PC-3 (cell line): ENCODE measurements around the gene FARS2. TPM values are rescaled to one million over a fixed set of nuclear protein-coding genes. Genes with fewer than 3 reads are reported as not detected.

Source experiments
- ATAC-seq: fragments of 200-7000 bp; cut with Tn5 transposase; 2 replicates; pipeline ENCODE4 v1.9.1; 2020; ENCODE audit warnings: mild to moderate bottlenecking, moderate library complexity
- BruUV-seq: library from RNA; stranded (reverse); fragments of 400-500 nt; replicated peaks from 2 replicates; lab custom pipeline; 2021; lab: Mats Ljungman, UMichigan
- CTCF ChIA-PET: fragments of 300-600 bp; sonication (Branson Sonifier 250); formaldehyde crosslinking; loops from one replicate; lab custom pipeline; 2022; ENCODE audit warnings: antibody characterized with exemption; lab: Charles Lee
- POLR2A ChIA-PET: fragments of 300-600 bp; sonication (Branson Sonifier 250); formaldehyde crosslinking; loops from one replicate; lab custom pipeline; 2022; ENCODE audit warnings: antibody characterized with exemption; ENCODE audit not compliant: unreplicated experiment; lab: Charles Lee
- DNase-seq: peaks from one replicate; pipeline ENCODE4 v3.0.0-alpha.2; 2015
- H2AFZ ChIP-seq: fragments of 300-600 bp; sonication (generic); 2 replicates; pipeline ENCODE4 v1.6.0; 2016; ENCODE audit warnings: antibody characterized with exemption, low read length
- H3F3A ChIP-seq: fragments of 300-600 bp; sonication (generic); one replicate; pipeline ENCODE4 v1.6.0; 2017; ENCODE audit warnings: antibody characterized with exemption, low read length, control low read depth, mild to moderate bottlenecking; ENCODE audit not compliant: unreplicated experiment
- H3K27ac ChIP-seq: fragments of 300-600 bp; sonication (generic); 2 replicates; pipeline ENCODE4 v1.5.1; 2016; ENCODE audit warnings: mild to moderate bottlenecking, low read length
- H3K27me3 ChIP-seq: fragments of 300-600 bp; sonication (generic); 2 replicates; pipeline ENCODE4 v1.6.1; 2016; ENCODE audit warnings: low read length, mixed read lengths
- H3K36me3 ChIP-seq: fragments of 300-600 bp; sonication (generic); 2 replicates; pipeline ENCODE4 v1.6.1; 2016; ENCODE audit warnings: low read depth, mixed run types, low read length, mixed read lengths
- H3K4me1 ChIP-seq: fragments of 300-600 bp; sonication (generic); 2 replicates; pipeline ENCODE4 v1.5.1; 2016; ENCODE audit warnings: low read length; ENCODE audit not compliant: insufficient read depth
- H3K4me2 ChIP-seq: fragments of 300-600 bp; sonication (generic); 2 replicates; pipeline ENCODE4 v1.6.0; 2016; ENCODE audit warnings: low read length
- H3K4me3 ChIP-seq: fragments of 300-600 bp; sonication (generic); 2 replicates; pipeline ENCODE4 v1.5.1; 2016; ENCODE audit warnings: mild to moderate bottlenecking, low read length, mixed read lengths
- H3K79me2 ChIP-seq: fragments of 300-600 bp; sonication (generic); 2 replicates; pipeline ENCODE4 v1.6.1; 2017; ENCODE audit warnings: low read length, mixed read lengths
- H3K9ac ChIP-seq: fragments of 300-600 bp; sonication (generic); 2 replicates; pipeline ENCODE4 v1.6.0; 2016; ENCODE audit warnings: mild to moderate bottlenecking, low read length
- H3K9me2 ChIP-seq: fragments of 300-600 bp; sonication (generic); replicated peaks from 2 replicates; pipeline ENCODE4 v1.6.1; 2016; ENCODE audit warnings: mixed run types, low read length, mixed read lengths
- H3K9me3 ChIP-seq: fragments of 300-600 bp; sonication (generic); 2 replicates; pipeline ENCODE4 v1.6.1; 2016; ENCODE audit warnings: low read length, mixed read lengths
- H4K20me1 ChIP-seq: fragments of 300-600 bp; sonication (generic); 2 replicates; pipeline ENCODE4 v1.6.1; 2016; ENCODE audit warnings: low read length, mixed read lengths
- EZH2 ChIP-seq: fragments of 300-600 bp; sonication (generic); IDR thresholded peaks from one replicate; pipeline ENCODE4 v1.6.1; 2017; ENCODE audit warnings: antibody characterized with exemption, mild to moderate bottlenecking, low read length; ENCODE audit not compliant: unreplicated experiment
- EZH2phosphoT487 ChIP-seq: fragments of 300-600 bp; sonication (generic); IDR thresholded peaks from 2 replicates; pipeline ENCODE4 v1.6.1; 2018; ENCODE audit warnings: mild to moderate bottlenecking, antibody characterized with exemption, low read length, borderline replicate concordance
- intact Hi-C: fragments of 100-400 bp; cut with micrococcal nuclease; formaldehyde crosslinking; loops from 2 replicates; pipeline ENCODE4 v1.9.0; 2023
- total RNA-seq: library from RNA; depleted of rRNA; stranded (reverse); fragments of >200 nt; gene quantifications from 2 replicates; pipeline ENCODE4 v1.2.3, GENCODE V29; 2014
- TF ChIP-seq, protein P1 (sequence below): fragments of 300-600 bp; sonication (generic); conservative IDR thresholded peaks from 2 replicates; pipeline ENCODE4 v1.5.1; 2017; ENCODE audit warnings: antibody characterized with exemption, low read depth, mild to moderate bottlenecking, low read length

FARS2 gene
- total RNA-seq, 1 experiment from 2014 or later: 23.0 TPM

DNA sequence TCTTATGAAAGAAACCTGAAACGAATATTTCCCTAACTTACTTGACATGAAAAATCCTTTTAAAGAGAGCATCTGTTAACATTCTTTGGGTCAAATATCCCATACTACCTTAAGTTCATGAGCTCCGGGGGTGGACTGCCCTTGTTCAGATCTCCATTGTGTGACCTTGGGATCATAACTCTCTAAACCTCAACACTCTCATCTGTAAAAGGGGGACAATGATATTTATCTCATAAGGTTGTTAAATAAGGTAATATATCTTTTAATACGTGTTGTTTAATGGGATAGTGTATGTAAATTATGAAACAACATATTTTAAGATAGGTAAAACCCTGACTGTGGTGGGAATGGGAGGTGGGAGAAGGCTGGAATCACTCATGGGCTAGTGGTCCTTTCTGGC, 326.3 kb downstream of the FARS2 start:
- CTCF ChIA-PET: no interaction called here
- no peaks in the 10 kb centered on the region for H3K9me3 ChIP-seq
- H3K79me2 ChIP-seq: no peaks in the 10 kb centered on the region
- no peak overlapping the region for H3K4me2 ChIP-seq
- BruUV-seq: no TSS peak
- no peaks in the 10 kb centered on the region for H3K36me3 ChIP-seq
- H2AFZ ChIP-seq: no peak overlapping the region
- no peak overlapping the region for H3K9ac ChIP-seq
- TF ChIP-seq EZH2phosphoT487 (no peak), EZH2 (no peak)
- TF ChIP-seq, protein P1, sequence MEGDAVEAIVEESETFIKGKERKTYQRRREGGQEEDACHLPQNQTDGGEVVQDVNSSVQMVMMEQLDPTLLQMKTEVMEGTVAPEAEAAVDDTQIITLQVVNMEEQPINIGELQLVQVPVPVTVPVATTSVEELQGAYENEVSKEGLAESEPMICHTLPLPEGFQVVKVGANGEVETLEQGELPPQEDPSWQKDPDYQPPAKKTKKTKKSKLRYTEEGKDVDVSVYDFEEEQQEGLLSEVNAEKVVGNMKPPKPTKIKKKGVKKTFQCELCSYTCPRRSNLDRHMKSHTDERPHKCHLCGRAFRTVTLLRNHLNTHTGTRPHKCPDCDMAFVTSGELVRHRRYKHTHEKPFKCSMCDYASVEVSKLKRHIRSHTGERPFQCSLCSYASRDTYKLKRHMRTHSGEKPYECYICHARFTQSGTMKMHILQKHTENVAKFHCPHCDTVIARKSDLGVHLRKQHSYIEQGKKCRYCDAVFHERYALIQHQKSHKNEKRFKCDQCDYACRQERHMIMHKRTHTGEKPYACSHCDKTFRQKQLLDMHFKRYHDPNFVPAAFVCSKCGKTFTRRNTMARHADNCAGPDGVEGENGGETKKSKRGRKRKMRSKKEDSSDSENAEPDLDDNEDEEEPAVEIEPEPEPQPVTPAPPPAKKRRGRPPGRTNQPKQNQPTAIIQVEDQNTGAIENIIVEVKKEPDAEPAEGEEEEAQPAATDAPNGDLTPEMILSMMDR: no peak
- H3K4me3 ChIP-seq: no peak overlapping the region
- no peaks in the 10 kb centered on the region for H4K20me1 ChIP-seq
- DNase-seq (no peak), ATAC-seq (no peak)
- POLR2A ChIA-PET: no interaction called here
- no peak overlapping the region for H3K27ac ChIP-seq
- no peaks in the 10 kb centered on the region for H3K9me2 ChIP-seq
- H3F3A ChIP-seq: no peaks in the 10 kb centered on the region
- no peaks in the 10 kb centered on the region for H3K4me1 ChIP-seq
- intact Hi-C loops: no loop called here
- no peaks in the 10 kb centered on the region for H3K27me3 ChIP-seq

DNA sequence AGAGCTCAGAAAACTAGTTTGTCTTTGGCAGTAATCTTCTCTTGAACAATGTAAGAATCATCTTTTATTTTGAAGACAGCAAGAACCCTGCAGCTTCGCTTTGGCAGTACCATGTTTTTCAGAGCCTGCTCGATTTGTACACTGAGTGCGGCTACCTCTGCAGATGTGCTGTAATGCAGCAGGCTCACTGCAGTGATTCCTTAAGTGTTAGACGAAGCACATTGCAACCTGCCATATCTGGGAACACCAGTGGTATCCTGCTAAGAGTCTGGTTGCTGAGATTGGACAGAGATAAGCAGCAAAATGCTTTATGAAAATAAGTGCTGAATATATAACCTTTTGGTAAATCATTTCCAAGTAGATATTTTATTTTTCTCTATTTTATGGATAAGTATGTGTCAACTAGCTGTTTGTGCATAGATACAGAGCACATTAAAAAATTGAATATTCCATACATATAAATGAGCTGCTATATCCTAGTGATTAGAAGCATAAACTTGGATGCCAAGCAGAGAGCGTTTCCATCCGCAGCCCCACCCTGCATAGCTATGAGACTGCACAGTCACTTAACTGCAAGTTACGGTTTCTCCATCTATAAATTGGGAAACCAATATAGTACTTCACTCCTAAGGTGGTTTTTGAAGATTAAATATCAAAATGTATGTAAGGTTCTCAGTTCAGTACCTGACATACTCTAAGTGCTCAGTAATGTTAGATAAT, 328.3 kb downstream of the FARS2 start:
- Histone ChIP-seq H3F3A (no peaks in the 10 kb centered on the region), H3K4me2 (no peak overlapping the region), H3K9me2 (no peaks in the 10 kb centered on the region), H3K4me3 (no peak overlapping the region), H2AFZ (no peak overlapping the region), H3K27ac (no peak overlapping the region), H3K36me3 (no peaks in the 10 kb centered on the region), H4K20me1 (no peaks in the 10 kb centered on the region), H3K9ac (no peak overlapping the region), H3K79me2 (no peaks in the 10 kb centered on the region), H3K4me1 (no peaks in the 10 kb centered on the region), H3K9me3 (no peaks in the 10 kb centered on the region), H3K27me3 (no peaks in the 10 kb centered on the region)
- intact Hi-C loops: no loop called here
- POLR2A ChIA-PET: no interaction called here
- TF ChIP-seq EZH2 (no peak), EZH2phosphoT487 (no peak)
- TF ChIP-seq, protein P1: no peak
- CTCF ChIA-PET: no interaction called here
- DNase-seq: no peak
- BruUV-seq: no TSS peak
- ATAC-seq: no peak

GRCh38 chr6:5590187-5590586, 328.9 kb downstream of the FARS2 start:
- Histone ChIP-seq H3K4me3 (no peak overlapping the region), H3K9ac (no peak overlapping the region), H4K20me1 (no peaks in the 10 kb centered on the region), H2AFZ (no peak overlapping the region), H3K9me2 (no peaks in the 10 kb centered on the region), H3K9me3 (no peaks in the 10 kb centered on the region), H3K36me3 (no peaks in the 10 kb centered on the region), H3K79me2 (no peaks in the 10 kb centered on the region), H3K4me2 (no peak overlapping the region), H3K27ac (no peak overlapping the region), H3F3A (no peaks in the 10 kb centered on the region), H3K4me1 (no peaks in the 10 kb centered on the region), H3K27me3 (no peaks in the 10 kb centered on the region)
- ATAC-seq (no peak), DNase-seq (no peak)
- ChIA-PET POLR2A (no interaction called here), CTCF (no interaction called here)
- BruUV-seq: no TSS peak
- TF ChIP-seq EZH2: no peak
- TF ChIP-seq, protein P1: no peak
- TF ChIP-seq EZH2phosphoT487: no peak
- intact Hi-C loops: no loop called here
